Activated CD4-positive, alpha-beta T cell treated with anti-CD3 and anti-CD28 coated beads, Interleukin-10, Interleukin-2, amounts not matched to agents 100 ng/mL and 50 ng/mL, durations not matched to agents 16 hours and 8 hours (primary cell): ENCODE results near the gene TCF12.
A peak's percentile ranks its signal among the peaks of the same experiment; 100 is the strongest.

Experiments
- DNase-seq: peaks from one replicate; pipeline ENCODE4 v3.0.0-alpha.2; 2020

Gene TCF12

GRCh38 chr15:57025264-57025926 lies 107.0 kb downstream of the TCF12 start:
- no peak for DNase-seq

- no peak for DNase-seq
Measured at GRCh38 chr15:57026016-57026592, 107.7 kb downstream of the TCF12 start.

- no peak for DNase-seq
Measured at GRCh38 chr15:57027596-57027995, 109.2 kb downstream of the TCF12 start.

GRCh38 chr15:57028176-57028575 lies 109.7 kb downstream of the TCF12 start:
- DNase-seq, result no peak

- DNase-seq, result no peak
Measured at GRCh38 chr15:57030011-57030410, 111.6 kb downstream of the TCF12 start.

GRCh38 chr15:57031082-57031481 lies 112.6 kb downstream of the TCF12 start:
- no peak for DNase-seq

- DNase-seq, result no peak
Measured at GRCh38 chr15:57031605-57032004, 113.2 kb downstream of the TCF12 start.

- DNase-seq, result no peak
Measured at GRCh38 chr15:57032338-57032737, 113.9 kb downstream of the TCF12 start.

- no peak for DNase-seq
Measured at GRCh38 chr15:57033715-57034439, 115.4 kb downstream of the TCF12 start.

- no peak for DNase-seq
Measured at GRCh38 chr15:57034613-57035012, 116.2 kb downstream of the TCF12 start.

- no peak for DNase-seq
Measured at GRCh38 chr15:57035664-57036063, 117.2 kb downstream of the TCF12 start.

- no peak for DNase-seq
Measured at GRCh38 chr15:57036352-57036751, 117.9 kb downstream of the TCF12 start.

- DNase-seq, result peak; percentile 43
Measured at GRCh38 chr15:57037548-57037947, 119.1 kb downstream of the TCF12 start.

GRCh38 chr15:57038040-57038439 lies 119.6 kb downstream of the TCF12 start:
- no peak for DNase-seq

- DNase-seq, result no peak
Measured at GRCh38 chr15:57038496-57038895, 120.1 kb downstream of the TCF12 start.

- DNase-seq, result no peak
Measured at GRCh38 chr15:57041416-57041815, 123.0 kb downstream of the TCF12 start.

GRCh38 chr15:57044072-57044702 lies 125.7 kb downstream of the TCF12 start:
- DNase-seq, result no peak

GRCh38 chr15:57044970-57045369 lies 126.5 kb downstream of the TCF12 start:
- DNase-seq, result no peak

GRCh38 chr15:57045741-57046382 lies 127.4 kb downstream of the TCF12 start:
- peak; percentile 39 for DNase-seq

GRCh38 chr15:57048930-57049549 lies 130.6 kb downstream of the TCF12 start:
- no peak for DNase-seq

GRCh38 chr15:57053470-57053869 lies 135.0 kb downstream of the TCF12 start:
- no peak for DNase-seq

GRCh38 chr15:57054204-57054750 lies 135.8 kb downstream of the TCF12 start:
- no peak for DNase-seq
